ENCODE results near the gene MIEF2. TPM values are rescaled to one million over a fixed set of nuclear protein-coding genes. Genes with fewer than 3 reads are reported as not detected.

MIEF2 gene
- total and polyA plus RNA-seq, 12 donors, result 18.9 to 43.4 (median 31.4) TPM

DNA sequence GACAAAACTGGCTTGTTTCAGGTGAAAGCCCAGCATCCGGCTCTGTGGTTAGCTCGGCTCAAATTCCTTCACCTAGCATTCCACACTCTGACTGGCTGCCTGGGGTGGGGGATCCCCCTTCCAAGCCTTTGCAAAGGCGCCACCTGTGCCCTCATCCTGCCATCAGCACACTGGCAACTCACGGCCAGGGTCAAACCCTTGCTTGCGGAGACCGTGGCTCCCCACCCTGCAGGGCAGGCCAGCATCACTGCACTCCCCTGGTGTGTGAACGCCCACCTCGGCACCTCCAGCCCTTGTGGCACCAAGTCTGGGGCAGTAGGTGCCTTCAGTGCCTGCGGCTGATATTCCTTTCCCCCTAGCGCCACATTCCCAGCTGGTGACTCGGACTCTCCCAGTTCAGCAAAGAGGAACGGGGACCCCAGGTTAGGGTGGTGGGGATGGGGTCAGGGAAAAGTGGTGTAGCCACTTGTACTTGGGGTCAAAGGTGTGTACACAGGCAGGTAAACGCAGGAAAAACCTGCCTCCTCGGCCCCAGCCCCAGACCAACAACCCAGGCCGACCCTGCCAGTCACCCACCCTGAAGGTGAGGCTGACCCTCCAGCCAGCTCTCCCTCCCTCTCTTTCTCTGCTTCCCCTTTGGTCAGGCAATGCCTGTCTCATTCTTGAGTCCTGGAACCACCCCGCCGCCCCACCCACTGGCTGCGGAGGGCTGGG, 3.0 kb upstream of the MIEF2 start:
- H3K4me1 ChIP-seq, result peaks cover 21 to 54% (median 47%) of the 10 kb centered on the region in 9 donors
- TF ChIP-seq, protein P1, sequence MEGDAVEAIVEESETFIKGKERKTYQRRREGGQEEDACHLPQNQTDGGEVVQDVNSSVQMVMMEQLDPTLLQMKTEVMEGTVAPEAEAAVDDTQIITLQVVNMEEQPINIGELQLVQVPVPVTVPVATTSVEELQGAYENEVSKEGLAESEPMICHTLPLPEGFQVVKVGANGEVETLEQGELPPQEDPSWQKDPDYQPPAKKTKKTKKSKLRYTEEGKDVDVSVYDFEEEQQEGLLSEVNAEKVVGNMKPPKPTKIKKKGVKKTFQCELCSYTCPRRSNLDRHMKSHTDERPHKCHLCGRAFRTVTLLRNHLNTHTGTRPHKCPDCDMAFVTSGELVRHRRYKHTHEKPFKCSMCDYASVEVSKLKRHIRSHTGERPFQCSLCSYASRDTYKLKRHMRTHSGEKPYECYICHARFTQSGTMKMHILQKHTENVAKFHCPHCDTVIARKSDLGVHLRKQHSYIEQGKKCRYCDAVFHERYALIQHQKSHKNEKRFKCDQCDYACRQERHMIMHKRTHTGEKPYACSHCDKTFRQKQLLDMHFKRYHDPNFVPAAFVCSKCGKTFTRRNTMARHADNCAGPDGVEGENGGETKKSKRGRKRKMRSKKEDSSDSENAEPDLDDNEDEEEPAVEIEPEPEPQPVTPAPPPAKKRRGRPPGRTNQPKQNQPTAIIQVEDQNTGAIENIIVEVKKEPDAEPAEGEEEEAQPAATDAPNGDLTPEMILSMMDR (IDR thresholded peaks at IDR 0.05), result no peak
- whole genome bisulfite sequencing, 2 donors, result 18 to 21% methylated on average over 18 of the region's 18 CpGs
- H3K36me3 ChIP-seq, result peaks cover 3 to 46% (median 39%) of the 10 kb centered on the region in 9 donors
- no peaks in the 10 kb centered on the region for H3K27me3 ChIP-seq
- ATAC-seq, result peak; percentile 3 to 38 (median 19)
- peak; percentile 58 to 61 for DNase-seq
- H3K4me3 ChIP-seq, result peak overlapping the region; percentile 89 to 99 (median 96)
- no peaks in the 10 kb centered on the region for H3K9me3 ChIP-seq
- intact Hi-C loops (cut with DNase I), result loop anchor here in 4 of 10 donors (5.0 kb wide), 2 partner anchors 40 to 55 kb away; partner anchors contain the start of gene TOP3A (in 1 of the 4)
- H3K27ac ChIP-seq, result peak overlapping the region; percentile 94 to 100 (median 99)

DNA sequence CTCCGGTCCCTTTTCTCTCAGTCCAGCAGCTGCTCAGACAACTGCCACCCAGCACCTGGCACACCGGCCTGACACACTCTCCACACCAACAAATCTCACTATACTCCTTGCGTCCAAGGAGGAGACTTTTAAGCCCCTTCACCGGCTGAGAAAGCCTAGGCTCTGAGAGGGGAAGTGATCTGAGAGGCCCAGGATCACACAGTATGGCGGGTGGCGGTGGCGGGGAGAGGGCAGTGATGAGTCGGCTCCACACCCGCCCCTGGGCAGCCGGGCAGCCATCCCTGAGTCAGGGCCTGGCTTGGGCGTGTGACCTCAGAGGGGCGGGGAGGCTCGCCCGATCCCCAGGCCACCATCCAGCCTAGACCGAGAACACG, 2.5 kb upstream of the MIEF2 start:
- peaks cover 21 to 59% (median 53%) of the 10 kb centered on the region in 9 donors for H3K4me1 ChIP-seq
- peaks cover 0 to 44% (median 34%) of the 10 kb centered on the region in 9 donors for H3K36me3 ChIP-seq
- TF ChIP-seq, protein P1 (IDR thresholded peaks at IDR 0.05), result peak in 3 of 9 donors; percentile 16 to 19 (median 18)
- ATAC-seq (peak; percentile 58 to 74 (median 65)), DNase-seq (peak; percentile 72 to 75)
- H3K27ac ChIP-seq, result peak overlapping the region; percentile 94 to 100 (median 99)
- WGBS, 2 donors, result 0 to 1% methylated on average over 16 of the region's 16 CpGs
- H3K4me3 ChIP-seq, result peak overlapping the region; percentile 89 to 99 (median 96)
- H3K27me3 ChIP-seq, result no peaks in the 10 kb centered on the region
- H3K9me3 ChIP-seq, result no peaks in the 10 kb centered on the region
- intact Hi-C loops (cut with DNase I), result loop anchor here in 4 of 10 donors (5.0 kb wide), 2 partner anchors 41 to 54 kb away; partner anchors contain the start of gene TOP3A (in 1 of the 4)

DNA sequence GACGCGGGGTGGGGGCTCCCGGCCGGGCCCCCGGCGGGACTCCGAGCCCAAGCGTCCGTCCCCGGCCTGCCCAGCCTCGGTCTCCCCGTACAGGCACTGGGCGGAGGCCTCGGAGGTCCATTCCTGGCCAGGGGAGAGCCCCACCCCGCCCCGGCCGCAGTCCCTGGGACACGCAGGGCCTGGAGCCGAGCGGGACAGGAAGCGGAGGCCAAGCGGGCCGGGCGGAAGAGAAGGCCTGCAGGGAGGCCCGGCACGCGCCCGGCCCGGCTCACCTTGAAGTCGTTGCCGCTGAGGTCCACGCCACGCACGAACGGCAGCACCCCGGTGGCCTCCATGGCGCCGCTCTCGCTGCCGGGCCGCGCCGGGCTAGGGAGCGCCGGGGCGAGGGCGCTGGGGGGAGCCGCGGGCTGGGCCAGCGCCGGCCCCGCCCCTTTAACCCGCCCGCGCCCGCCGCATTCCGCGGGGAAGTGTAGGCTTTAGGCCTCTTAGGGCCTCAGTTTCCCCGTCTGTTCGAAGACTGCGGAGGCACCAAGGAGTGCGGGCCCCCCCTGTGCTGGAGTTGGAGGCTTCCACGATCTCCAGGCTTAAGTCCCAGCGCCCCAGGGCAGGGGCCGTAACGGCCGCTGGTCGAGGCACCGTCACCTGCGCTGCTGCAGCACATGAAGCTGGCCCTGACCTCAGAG, 2.0 kb upstream of the MIEF2 start, which contains the start of gene FLII:
Gene FLII (minus strand): TSS at position 383 of the 683 bp plus-strand sequence. CDS start 48 bp downstream, at position 335.
- ATAC-seq (peak; percentile 33 to 70 (median 58)), DNase-seq (peak; percentile 44 to 64)
- Histone ChIP-seq H3K4me3 (peak within 1 kb of the TSS; percentile 89 to 99 (median 96)), H3K36me3 (peaks cover 0 to 44% (median 33%) of the 10 kb centered on the region in 9 donors), H3K4me1 (peaks cover 21 to 65% (median 56%) of the 10 kb centered on the region in 9 donors), H3K27me3 (no peaks in the 10 kb centered on the region), H3K9me3 (no peaks in the 10 kb centered on the region), H3K27ac (peak within 1 kb of the TSS; percentile 94 to 100 (median 99))
- intact Hi-C loops (cut with DNase I), result loop anchor here in 4 of 10 donors (5.0 kb wide), 2 partner anchors 41 to 54 kb away; partner anchors contain the start of gene TOP3A (in 1 of the 4)
- WGBS, 2 donors, result 0 to 1% methylated on average over 42 to 71 of the region's 71 CpGs
- TF ChIP-seq, protein P1 (IDR thresholded peaks at IDR 0.05), result peak in 1 of 9 donors; percentile 6

All from heart right ventricle (tissue), 16 donors.